A673 (cell line): ENCODE measurements around the gene CYP11A1. TPM values are rescaled to one million over a fixed set of nuclear protein-coding genes. Genes with fewer than 3 reads are reported as not detected.
"Not testable (repeated sequence)": the region's sequence is repeated elsewhere in the genome, so short reads cannot be mapped to it uniquely, and the experiment has no call there.

ENCODE experiments used
- BruUV-seq: library from RNA; stranded (reverse); fragments of 400-500 nt; replicated peaks from 2 replicates; lab custom pipeline; 2021; lab: Mats Ljungman, UMichigan
- CTCF ChIA-PET: fragments of 300-600 bp; sonication (Branson Sonifier 250); formaldehyde crosslinking; loops from one replicate; lab custom pipeline; 2022; ENCODE audit warnings: antibody characterized with exemption; lab: Charles Lee
- POLR2A ChIA-PET: fragments of 300-600 bp; sonication (Branson Sonifier 250); formaldehyde crosslinking; loops from one replicate; lab custom pipeline; 2022; ENCODE audit warnings: antibody characterized with exemption; ENCODE audit not compliant: low non-redundant PET; lab: Charles Lee
- DNase-seq: peaks from one replicate; pipeline ENCODE4 v3.0.0-alpha.2; 2015; ENCODE audit warnings: low spot score
- H3K27ac ChIP-seq: fragments of 200-600 bp; sonication (generic); 2 replicates; pipeline ENCODE4 v1.5.1; 2016; ENCODE audit warnings: mixed run types, low read depth, mild to moderate bottlenecking, mixed read lengths, antibody characterized with exemption, low read length; ENCODE audit not compliant: poor library complexity, severe bottlenecking
- H3K27me3 ChIP-seq: fragments of 200-600 bp; sonication (generic); replicated peaks from 2 replicates; pipeline ENCODE4 v1.6.1; 2017; ENCODE audit warnings: mixed run types, low read depth, mild to moderate bottlenecking, mixed read lengths, antibody characterized with exemption, low read length; ENCODE audit not compliant: insufficient read depth, poor library complexity
- H3K36me3 ChIP-seq: fragments of 200-600 bp; sonication (generic); 2 replicates; pipeline ENCODE4 v1.6.1; 2016; ENCODE audit warnings: mixed run types, mild to moderate bottlenecking, mixed read lengths, antibody characterized with exemption, low read length; ENCODE audit not compliant: insufficient read depth, poor library complexity, severe bottlenecking
- H3K4me1 ChIP-seq: fragments of 200-600 bp; sonication (generic); 2 replicates; pipeline ENCODE4 v1.6.1; 2017; ENCODE audit warnings: mixed run types, mild to moderate bottlenecking, mixed read lengths, antibody characterized with exemption, low read length; ENCODE audit not compliant: insufficient read depth, poor library complexity, severe bottlenecking
- H3K4me3 ChIP-seq: fragments of 200-600 bp; sonication (generic); 2 replicates; pipeline ENCODE4 v1.5.1; 2016; ENCODE audit warnings: low read depth, mixed run types, mild to moderate bottlenecking, mixed read lengths, low read length; ENCODE audit not compliant: poor library complexity, severe bottlenecking
- H3K9me3 ChIP-seq: fragments of 200-600 bp; sonication (generic); 2 replicates; pipeline ENCODE4 v1.6.1; 2016; ENCODE audit warnings: mixed run types, low read depth, mild to moderate bottlenecking, mixed read lengths, antibody characterized with exemption, low read length; ENCODE audit not compliant: poor library complexity, severe bottlenecking
- CTCF ChIP-seq: fragments of 300-800, 200-600 bp; sonication (generic); conservative IDR thresholded peaks from 2 replicates; pipeline ENCODE4 v1.5.1; 2017; ENCODE audit warnings: low read depth, mild to moderate bottlenecking, antibody characterized with exemption, low read length, moderate library complexity, mixed read lengths
- EZH2 ChIP-seq: fragments of 200-600 bp; sonication (generic); IDR thresholded peaks from 2 replicates; pipeline ENCODE4 v1.6.1; 2017; ENCODE audit warnings: borderline replicate concordance, low read depth, mild to moderate bottlenecking, mixed read lengths, antibody characterized with exemption, low read length; ENCODE audit not compliant: poor library complexity, severe bottlenecking
- intact Hi-C: fragments of 100-400 bp; cut with micrococcal nuclease; formaldehyde crosslinking; loops from one replicate; pipeline ENCODE4 v1.10.0; 2022; ENCODE audit not compliant: unreplicated experiment
- total RNA-seq: library from RNA; stranded (reverse); gene quantifications from 2 replicates; pipeline ENCODE4 v1.2.3, GENCODE V29; 2021

The CYP11A1 gene
- total RNA-seq, 1 experiment from 2014 or later = not detected

GRCh38 chr15:74390647-74391288 lies 23.3 kb upstream of the CYP11A1 start:
- no peak overlapping the region for H3K27ac ChIP-seq
- no peaks in the 10 kb centered on the region for H3K27me3 ChIP-seq
- TF ChIP-seq EZH2 (no peak), CTCF (no peak)
- H3K9me3 ChIP-seq = no peaks in the 10 kb centered on the region
- ChIA-PET POLR2A (no interaction called here), CTCF (no interaction called here)
- no peak for DNase-seq
- intact Hi-C loops = no loop called here
- no peak overlapping the region for H3K4me3 ChIP-seq
- H3K36me3 ChIP-seq = no peaks in the 10 kb centered on the region
- no peaks in the 10 kb centered on the region for H3K4me1 ChIP-seq
- BruUV-seq = no TSS peak

GRCh38 chr15:74390049-74390646 lies 22.7 kb upstream of the CYP11A1 start:
- H3K4me3 ChIP-seq, DNase-seq, POLR2A ChIA-PET, CTCF ChIA-PET, H3K4me1 ChIP-seq, H3K27me3 ChIP-seq, H3K36me3 ChIP-seq, H3K9me3 ChIP-seq, BruUV-seq, intact Hi-C loops, H3K27ac ChIP-seq: not testable (repeated sequence)

- CTCF ChIA-PET = no interaction called here
- Histone ChIP-seq H3K4me1 (no peaks in the 10 kb centered on the region), H3K9me3 (no peaks in the 10 kb centered on the region), H3K4me3 (no peak overlapping the region), H3K36me3 (no peaks in the 10 kb centered on the region), H3K27me3 (no peaks in the 10 kb centered on the region), H3K27ac (no peak overlapping the region)
- POLR2A ChIA-PET = no interaction called here
- TF ChIP-seq EZH2 (no peak), CTCF (no peak)
- no TSS peak for BruUV-seq
- intact Hi-C loops = no loop called here
- DNase-seq = no peak
Measured at GRCh38 chr15:74389241-74390048, 22.0 kb upstream of the CYP11A1 start.
